Esophagus squamous epithelium (tissue), 5 donors: ENCODE data around the gene CELF2. TPM values are rescaled to one million over a fixed set of nuclear protein-coding genes. Genes with fewer than 3 reads are reported as not detected.
A peak's percentile ranks its signal among the peaks of the same experiment; 100 is the strongest.

ENCODE experiments used
- DNase-seq: peaks from one replicate; lab custom pipeline; 2025; lab: John Stamatoyannopoulos, UW
- H3K27ac ChIP-seq, 4 donors: fragments of 200-600 bp; sonication (generic); one replicate each; pipeline ENCODE4 v1.5.1; 2016 to 2019; ENCODE audit warnings: mild to moderate bottlenecking in 1 of 4
- H3K27me3 ChIP-seq, 4 donors: fragments of 200-600 bp; sonication (generic); 1 replicate in 3 of 4; 2 replicates in 1 of 4; pipeline versions ENCODE4 v1.5.1 to v1.6.0; 2017 to 2021; ENCODE audit warnings: antibody characterized with exemption in 1 of 4
- H3K36me3 ChIP-seq, 3 donors: fragments of 200-600 bp; sonication (generic); one replicate each; pipeline ENCODE4 v1.5.1; 2016 to 2019
- H3K4me1 ChIP-seq, 3 donors: fragments of 200-600 bp; sonication (generic); one replicate each; pipeline ENCODE4 v1.5.1; 2017 to 2019
- H3K4me3 ChIP-seq, 4 donors: fragments of 200-600 bp; sonication (generic); 1 replicate in 3 of 4; 2 replicates in 1 of 4; pipeline ENCODE4 v1.5.1; 2016 to 2019; ENCODE audit warnings: mild to moderate bottlenecking in 2 of 4, moderate library complexity in 1 of 4
- H3K9me3 ChIP-seq, 3 donors: fragments of 200-600 bp; sonication (generic); one replicate each; pipeline ENCODE4 v1.5.1; 2016 to 2019
- POLR2A ChIP-seq, 4 donors: fragments of 450-650 bp; IDR thresholded peaks; one replicate each; pipeline ENCODE4 v1.6.1; 2017; ENCODE audit warnings: antibody characterized with exemption in 4 of 4, mild to moderate bottlenecking in 4 of 4, moderate library complexity in 3 of 4
- WGBS, 2 donors: methylation state at CpG; one replicate each; pipeline ENCODE4 v1.1.5; 2018; 5-methylcytosine and 5-hydroxymethylcytosine counted together
- intact Hi-C: fragments of 100-400 bp; cut with DNase I; formaldehyde crosslinking; loops from one replicate; pipeline ENCODE4 v1.15.0; 2022
- total RNA-seq, 4 donors: library from RNA; depleted of rRNA; stranded (reverse); fragments of >200 nt; gene quantifications; one replicate each; pipeline ENCODE4 v1.1.0, GENCODE V29; 2016
- TF ChIP-seq, protein P1 (sequence below), 6 experiments: fragments of 450-650 bp in 4 of 6; fragments of 200-600 bp in 2 of 6; sonication (generic) in 2 of 6; IDR thresholded peaks; one replicate each; pipeline ENCODE4 v1.5.1; 2016 to 2019; ENCODE audit warnings: antibody characterized with exemption in 6 of 6, mild to moderate bottlenecking in 4 of 6, moderate library complexity in 4 of 6
- donor health status: DM: yes; HTN: yes; CAD: no.

Gene CELF2
- total RNA-seq, 4 donors from 2014 or later, result 4.2 to 62.4 (median 13.5) TPM

DNA sequence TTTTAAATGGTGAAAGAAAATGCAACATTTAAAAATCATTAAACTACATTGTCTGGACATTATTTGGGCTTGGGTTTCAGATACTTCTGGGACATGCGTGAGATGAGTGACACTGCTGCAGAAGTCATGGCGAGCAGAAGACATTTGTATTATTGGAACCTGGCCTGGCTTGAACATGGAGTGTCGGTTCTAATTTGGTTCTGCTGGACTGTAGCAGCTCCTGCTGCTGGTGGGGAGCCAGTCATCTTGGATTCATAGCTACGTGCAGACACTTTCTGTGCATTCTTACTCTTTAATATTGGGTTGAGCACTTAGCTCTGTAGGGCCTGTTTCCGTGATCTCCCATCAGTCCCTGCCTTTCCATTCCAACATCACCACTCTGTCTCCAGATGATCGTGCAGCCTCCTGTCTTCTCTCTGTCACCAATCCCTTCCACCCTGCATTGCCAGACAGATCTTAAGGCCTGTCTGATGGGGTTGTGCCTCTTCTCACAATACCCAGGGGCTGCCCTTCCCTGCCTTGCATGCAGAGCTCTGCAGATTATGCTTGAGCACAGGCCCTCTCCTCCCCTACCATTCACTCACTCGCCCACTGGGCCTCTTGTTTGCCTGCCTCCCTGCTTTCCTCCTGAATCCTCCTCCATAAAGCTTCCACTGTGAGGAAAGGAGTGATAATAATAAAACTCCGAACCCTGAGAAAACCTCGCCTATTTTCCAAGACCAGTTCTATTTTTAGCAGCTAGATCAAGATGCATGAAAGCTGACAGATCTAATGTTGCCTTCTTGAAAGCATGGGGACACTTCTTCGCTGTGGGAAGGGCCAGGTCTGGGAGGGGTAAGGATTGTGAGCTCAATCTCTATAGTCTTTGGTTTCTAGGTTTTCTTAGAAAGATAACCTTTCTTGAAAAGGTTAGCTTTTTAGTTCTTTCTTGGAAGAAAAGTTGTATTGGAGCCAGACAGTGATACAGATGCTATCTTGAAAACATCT, 32.9 kb downstream of the CELF2 start:
- no peak for DNase-seq
- intact Hi-C loops, result no loop called here
- no peak overlapping the region for H3K4me3 ChIP-seq
- TF ChIP-seq, protein P1, sequence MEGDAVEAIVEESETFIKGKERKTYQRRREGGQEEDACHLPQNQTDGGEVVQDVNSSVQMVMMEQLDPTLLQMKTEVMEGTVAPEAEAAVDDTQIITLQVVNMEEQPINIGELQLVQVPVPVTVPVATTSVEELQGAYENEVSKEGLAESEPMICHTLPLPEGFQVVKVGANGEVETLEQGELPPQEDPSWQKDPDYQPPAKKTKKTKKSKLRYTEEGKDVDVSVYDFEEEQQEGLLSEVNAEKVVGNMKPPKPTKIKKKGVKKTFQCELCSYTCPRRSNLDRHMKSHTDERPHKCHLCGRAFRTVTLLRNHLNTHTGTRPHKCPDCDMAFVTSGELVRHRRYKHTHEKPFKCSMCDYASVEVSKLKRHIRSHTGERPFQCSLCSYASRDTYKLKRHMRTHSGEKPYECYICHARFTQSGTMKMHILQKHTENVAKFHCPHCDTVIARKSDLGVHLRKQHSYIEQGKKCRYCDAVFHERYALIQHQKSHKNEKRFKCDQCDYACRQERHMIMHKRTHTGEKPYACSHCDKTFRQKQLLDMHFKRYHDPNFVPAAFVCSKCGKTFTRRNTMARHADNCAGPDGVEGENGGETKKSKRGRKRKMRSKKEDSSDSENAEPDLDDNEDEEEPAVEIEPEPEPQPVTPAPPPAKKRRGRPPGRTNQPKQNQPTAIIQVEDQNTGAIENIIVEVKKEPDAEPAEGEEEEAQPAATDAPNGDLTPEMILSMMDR (IDR thresholded peaks at IDR 0.05), result no peak
- TF ChIP-seq POLR2A (IDR thresholded peaks at IDR 0.05), result no peak
- WGBS, 2 donors, result 75 to 81% methylated on average over 10 of the region's 10 CpGs
- peak overlapping the region in 3 of 4 donors; percentile 13 to 42 (median 29) for H3K27ac ChIP-seq
- H3K4me1 ChIP-seq, result peaks cover 0 to 45% (median 21%) of the 10 kb centered on the region in 3 donors
- no peaks in the 10 kb centered on the region for H3K36me3 ChIP-seq
- H3K27me3 ChIP-seq, result peaks cover 0 to 4% (median 0%) of the 10 kb centered on the region in 4 donors
- no peaks in the 10 kb centered on the region for H3K9me3 ChIP-seq

DNA sequence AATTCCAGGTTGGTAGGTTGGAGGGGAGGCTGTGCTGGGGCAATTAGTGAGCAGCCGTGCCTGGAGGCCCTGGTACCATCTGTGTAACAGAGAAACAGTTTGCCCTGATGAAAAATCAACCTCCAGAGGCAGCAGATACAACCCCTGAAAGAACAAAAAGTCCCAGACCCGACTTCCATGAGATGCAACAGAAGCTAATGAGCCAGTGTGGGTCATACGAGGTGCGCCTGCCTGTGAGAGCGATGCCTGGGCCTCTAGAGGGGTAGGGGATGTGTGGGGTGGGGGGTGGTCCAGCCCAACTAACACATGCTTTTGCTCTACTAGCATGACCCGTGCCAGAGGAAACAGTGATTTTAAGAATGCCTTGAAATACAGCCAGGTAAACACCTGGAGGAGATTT, 39.3 kb downstream of the CELF2 start:
- 75 to 79% methylated on average over 3 to 6 of the region's 6 CpGs for WGBS, 2 donors
- Histone ChIP-seq H3K4me1 (peaks cover 0 to 21% (median 0%) of the 10 kb centered on the region in 3 donors), H3K36me3 (no peaks in the 10 kb centered on the region), H3K4me3 (no peak overlapping the region), H3K9me3 (peaks cover 0 to 4% (median 0%) of the 10 kb centered on the region in 3 donors), H3K27me3 (no peaks in the 10 kb centered on the region), H3K27ac (no peak overlapping the region)
- TF ChIP-seq, protein P1 (IDR thresholded peaks at IDR 0.05), result no peak
- no peak for TF ChIP-seq POLR2A (IDR thresholded peaks at IDR 0.05)
- intact Hi-C loops, result no loop called here
- DNase-seq, result no peak

DNA sequence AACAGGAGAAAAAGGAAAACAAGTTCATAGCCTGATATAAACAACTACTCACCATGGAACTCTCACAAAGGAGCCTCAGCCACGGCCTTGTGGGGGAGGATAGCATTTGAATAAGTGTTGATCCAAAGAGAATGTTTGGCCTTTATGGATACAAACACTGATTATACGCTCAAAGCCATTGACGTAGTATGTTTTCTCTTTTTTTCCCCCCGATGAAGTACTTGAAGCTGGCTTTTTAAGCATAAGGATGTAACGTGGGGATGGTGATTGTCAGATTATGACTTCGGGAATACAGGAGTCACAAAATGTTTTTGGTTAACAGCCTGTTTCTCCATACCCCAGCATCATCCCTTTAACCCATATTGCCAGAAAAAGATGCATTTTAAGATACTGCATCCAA, 39.8 kb downstream of the CELF2 start:
- no peaks in the 10 kb centered on the region for H3K36me3 ChIP-seq
- H3K9me3 ChIP-seq, result peaks cover 0 to 6% (median 0%) of the 10 kb centered on the region in 3 donors
- H3K27ac ChIP-seq, result no peak overlapping the region
- no peak overlapping the region for H3K4me3 ChIP-seq
- no peak for DNase-seq
- H3K4me1 ChIP-seq, result peaks cover 0 to 21% (median 0%) of the 10 kb centered on the region in 3 donors
- WGBS, 2 donors, result 77 to 80% methylated on average over 6 of the region's 6 CpGs
- intact Hi-C loops, result no loop called here
- no peak for TF ChIP-seq POLR2A (IDR thresholded peaks at IDR 0.05)
- TF ChIP-seq, protein P1 (IDR thresholded peaks at IDR 0.05), result no peak
- H3K27me3 ChIP-seq, result no peaks in the 10 kb centered on the region

DNA sequence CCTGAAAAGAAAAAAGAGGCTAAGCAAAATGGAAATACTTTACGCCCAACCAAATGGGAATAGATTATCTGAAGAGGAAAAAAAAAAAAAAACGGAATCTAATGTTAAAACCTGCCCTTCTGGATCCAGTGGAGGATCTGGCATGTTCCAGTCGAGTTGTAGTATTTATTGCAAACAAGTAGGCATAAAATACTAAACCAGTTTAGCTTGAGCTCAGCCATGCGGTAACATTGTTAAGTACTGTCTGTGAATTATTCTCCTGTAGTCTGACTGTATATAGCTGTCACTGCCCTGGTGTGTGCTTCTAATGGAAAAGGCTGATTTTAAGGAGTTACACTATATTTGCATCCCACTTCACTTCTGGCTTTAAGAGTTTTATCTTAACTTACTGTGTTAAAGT, 40.3 kb downstream of the CELF2 start:
- no peak overlapping the region for H3K4me3 ChIP-seq
- H3K27me3 ChIP-seq, result no peaks in the 10 kb centered on the region
- intact Hi-C loops, result no loop called here
- no peak for TF ChIP-seq POLR2A (IDR thresholded peaks at IDR 0.05)
- TF ChIP-seq, protein P1 (IDR thresholded peaks at IDR 0.05), result no peak
- peaks cover 0 to 6% (median 0%) of the 10 kb centered on the region in 3 donors for H3K9me3 ChIP-seq
- H3K27ac ChIP-seq, result no peak overlapping the region
- H3K36me3 ChIP-seq, result no peaks in the 10 kb centered on the region
- no peak for DNase-seq
- 54 to 73% methylated on average over 4 of the region's 4 CpGs for WGBS, 2 donors
- peaks cover 0 to 21% (median 0%) of the 10 kb centered on the region in 3 donors for H3K4me1 ChIP-seq

DNA sequence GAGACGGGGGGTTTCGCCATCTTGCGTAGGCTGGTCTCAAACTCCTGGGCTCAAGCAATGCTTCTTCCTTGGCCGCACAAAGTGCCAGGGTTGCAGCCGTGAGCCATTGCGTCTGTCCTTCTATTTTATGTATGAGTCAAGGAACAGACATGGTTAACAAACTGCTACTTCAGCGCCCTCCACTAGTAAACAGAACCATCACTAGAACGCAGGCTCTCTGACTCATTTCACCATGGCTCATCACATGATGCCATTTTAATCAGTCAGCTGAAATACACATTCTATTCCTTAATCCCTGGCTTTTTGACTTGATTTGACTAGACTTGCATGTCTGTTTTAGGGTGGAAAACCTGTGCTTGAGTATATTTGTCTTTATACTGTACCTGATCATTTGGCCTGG, 41.3 kb downstream of the CELF2 start:
- Histone ChIP-seq H3K4me1 (peaks cover 0 to 21% (median 0%) of the 10 kb centered on the region in 3 donors), H3K27ac (no peak overlapping the region), H3K36me3 (no peaks in the 10 kb centered on the region), H3K4me3 (no peak overlapping the region), H3K9me3 (peaks cover 0 to 6% (median 0%) of the 10 kb centered on the region in 3 donors), H3K27me3 (no peaks in the 10 kb centered on the region)
- TF ChIP-seq POLR2A (IDR thresholded peaks at IDR 0.05), result no peak
- TF ChIP-seq, protein P1 (IDR thresholded peaks at IDR 0.05), result no peak
- intact Hi-C loops, result no loop called here
- no peak for DNase-seq
- 50 to 55% methylated on average over 8 of the region's 8 CpGs for WGBS, 2 donors
